Mammary epithelial cell (primary cell): ENCODE measurements around the gene HLCS.

Experiments used
- CTCF ChIP-seq, 2 donors: IDR thresholded peaks in 1 of 2; conservative IDR thresholded peaks in 1 of 2; 2 replicates each; pipeline ENCODE4 v1.5.1; 2011 to 2012; ENCODE audit warnings: inconsistent platforms in 2 of 2, low read length in 2 of 2, mild to moderate bottlenecking in 2 of 2, control low read depth in 1 of 2, low read depth in 1 of 2; ENCODE audit not compliant: insufficient read depth in 1 of 2; ENCODE audit errors: extremely low read depth in 1 of 2
- EZH2 ChIP-seq: IDR thresholded peaks from 2 replicates; pipeline ENCODE4 v1.6.1; 2012; ENCODE audit warnings: low read length, inconsistent platforms, borderline replicate concordance

GRCh38 chr21:36988536-36988935 is 22.1 kb upstream of the HLCS start:
- TF ChIP-seq CTCF (conservative IDR thresholded peaks at IDR 0.05 in 1 of 2, IDR thresholded peaks at IDR 0.05 in 1 of 2; ENCODE audit: extremely low read depth in 1 of 2, insufficient read depth in 1 of 2, low read depth in 1 of 2, low read length in 2 of 2) = no peak
- TF ChIP-seq EZH2 = no peak
